HepG2 (cell line): ENCODE results near the gene TOP2A. TPM values are rescaled to one million over a fixed set of nuclear protein-coding genes. Genes with fewer than 3 reads are reported as not detected.

Source experiments
- AKNA ChIP-seq: sonication (generic); formaldehyde crosslinking; IDR thresholded peaks from 2 replicates; pipeline ENCODE4 v1.4.0; 2020; ENCODE audit warnings: missing genetic modification reagents, borderline replicate concordance
- CENPT ChIP-seq: sonication (generic); formaldehyde crosslinking; IDR thresholded peaks from 2 replicates; pipeline ENCODE4 v1.8.0; 2022; ENCODE audit warnings: low read depth, mild to moderate bottlenecking, moderate library complexity, missing genetic modification reagents
- FOXC1 ChIP-seq: sonication (generic); formaldehyde crosslinking; IDR thresholded peaks from 2 replicates; pipeline ENCODE4 v1.8.0; 2022; ENCODE audit warnings: mild to moderate bottlenecking, missing genetic modification reagents, borderline replicate concordance
- HES4 ChIP-seq: sonication (generic); formaldehyde crosslinking; IDR thresholded peaks from 2 replicates; pipeline ENCODE4 v1.9.0; 2021; ENCODE audit warnings: mild to moderate bottlenecking, missing genetic modification reagents, borderline replicate concordance
- HNRNPUL1 ChIP-seq: fragments of 200-400 bp; formaldehyde crosslinking; IDR thresholded peaks from 2 replicates; pipeline ENCODE4 v1.6.1; 2017; ENCODE audit warnings: low read depth, mild to moderate bottlenecking, low read length, moderate library complexity
- IRF9 ChIP-seq: sonication (generic); formaldehyde crosslinking; IDR thresholded peaks from 2 replicates; pipeline ENCODE4 v1.8.0; 2022; ENCODE audit warnings: missing genetic modification reagents, mild to moderate bottlenecking, borderline replicate concordance
- KDM2A ChIP-seq: sonication (generic); formaldehyde crosslinking; IDR thresholded peaks from 2 replicates; pipeline ENCODE4 v1.4.0; 2020; ENCODE audit warnings: low read depth, missing genetic modification reagents, borderline replicate concordance
- KMT2B ChIP-seq: IDR thresholded peaks from 2 replicates; pipeline ENCODE4 v1.6.1; 2016; ENCODE audit warnings: missing genetic modification reagents, missing compliant biosample characterization
- MATR3 ChIP-seq: sonication (generic); formaldehyde crosslinking; IDR thresholded peaks from 2 replicates; pipeline ENCODE4 v1.4.0; 2020; ENCODE audit warnings: missing genetic modification reagents
- NCOA2 ChIP-seq: sonication (generic); formaldehyde crosslinking; IDR thresholded peaks from 2 replicates; pipeline ENCODE4 v1.8.0; 2022; ENCODE audit warnings: inconsistent platforms
- NR1H2 ChIP-seq: sonication (generic); formaldehyde crosslinking; IDR thresholded peaks from 2 replicates; pipeline ENCODE4 v1.8.1; 2022; ENCODE audit warnings: low read depth, missing genetic modification reagents, borderline replicate concordance
- SALL1 ChIP-seq: sonication (generic); formaldehyde crosslinking; IDR thresholded peaks from 2 replicates; pipeline ENCODE4 v1.8.0; 2022; ENCODE audit warnings: mild to moderate bottlenecking, missing genetic modification reagents
- YEATS2 ChIP-seq: sonication (generic); formaldehyde crosslinking; IDR thresholded peaks from 2 replicates; pipeline ENCODE4 v1.4.0; 2020; ENCODE audit warnings: missing genetic modification reagents, borderline replicate concordance
- ZNF3 ChIP-seq: IDR thresholded peaks from 2 replicates; pipeline ENCODE4 v1.7.0; 2017; ENCODE audit warnings: inconsistent platforms
- ZNF343 ChIP-seq: sonication (generic); formaldehyde crosslinking; IDR thresholded peaks from 2 replicates; pipeline ENCODE4 v1.4.0; 2020; ENCODE audit warnings: mild to moderate bottlenecking, missing genetic modification reagents
- ZNF678 ChIP-seq: sonication (generic); formaldehyde crosslinking; IDR thresholded peaks from 2 replicates; pipeline ENCODE4 v1.4.0; 2020; ENCODE audit warnings: mild to moderate bottlenecking, missing genetic modification reagents
- polyA plus RNA-seq, 8 experiments: library from polyadenylated mRNA; depleted of rRNA in 3 of 8; stranded (reverse) in 7 of 8; unstranded in 1 of 8; fragments of >200 nt; fragmentation: Illumina TruSeq in 4 of 8; extraction: Trizol in 4 of 8; gene quantifications; 2 replicates each; pipeline versions ENCODE4 v1.2.1 to v1.2.3, GENCODE V29; 2011 to 2016; ENCODE audit warnings: low read depth in 4 of 8, missing spikeins in 1 of 8, mixed read lengths in 1 of 8; ENCODE audit not compliant: insufficient read depth in 1 of 8
- total RNA-seq, 5 experiments: library from RNA; depleted of rRNA; stranded (reverse); fragments of >200 nt; fragmentation: Illumina TruSeq; extraction: Trizol; gene quantifications; 2 replicates each; pipeline ENCODE4 v1.2.3, GENCODE V29; 2016; ENCODE audit warnings: low read depth in 1 of 5
- TF ChIP-seq, protein P1 (sequence below): sonication (generic); formaldehyde crosslinking; IDR thresholded peaks from 2 replicates; pipeline ENCODE4 v1.5.1; 2020; ENCODE audit warnings: mild to moderate bottlenecking, missing genetic modification reagents, borderline replicate concordance
- TF ChIP-seq, protein P2 (sequence below): IDR thresholded peaks from 2 replicates; pipeline ENCODE4 v1.6.1; 2016; ENCODE audit warnings: missing genetic modification reagents, missing compliant biosample characterization

The TOP2A gene
- total and polyA plus RNA-seq, 2 of the 13 experiments (the other 11 are each of a cell fraction or from before 2014, with no cell fraction given): 108 to 327 TPM

DNA sequence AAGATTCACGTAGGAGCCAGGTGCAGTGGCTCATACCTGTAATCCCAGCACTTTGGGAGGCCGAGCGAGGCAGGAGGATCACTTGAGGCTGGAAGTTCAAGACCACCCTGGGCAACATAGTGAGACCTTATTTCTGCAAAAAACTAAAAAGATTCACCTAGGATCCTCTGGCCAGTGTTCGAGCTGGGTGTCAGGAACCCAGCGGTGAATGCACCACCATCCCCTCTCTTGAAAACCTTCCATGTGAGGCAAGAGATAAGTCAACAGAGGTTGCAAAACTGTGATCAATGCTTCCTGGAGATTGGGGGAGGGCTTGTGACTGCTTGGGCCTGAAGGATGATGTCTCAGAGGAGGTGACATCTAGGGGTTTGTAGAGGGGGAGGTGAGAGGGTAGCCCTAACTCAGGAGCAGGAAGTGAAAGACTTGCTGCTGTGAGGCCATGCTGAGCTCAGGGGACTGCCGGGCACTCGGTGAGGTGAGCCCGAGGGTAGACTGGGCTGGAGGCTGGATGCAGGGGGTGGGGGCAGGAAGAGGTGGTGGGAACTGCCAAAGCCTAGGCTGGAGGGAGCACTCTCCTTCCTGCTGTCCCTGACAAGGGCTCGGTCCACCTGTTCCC, 64.8 kb downstream of the TOP2A start (continued):
- TF ChIP-seq, protein P1, sequence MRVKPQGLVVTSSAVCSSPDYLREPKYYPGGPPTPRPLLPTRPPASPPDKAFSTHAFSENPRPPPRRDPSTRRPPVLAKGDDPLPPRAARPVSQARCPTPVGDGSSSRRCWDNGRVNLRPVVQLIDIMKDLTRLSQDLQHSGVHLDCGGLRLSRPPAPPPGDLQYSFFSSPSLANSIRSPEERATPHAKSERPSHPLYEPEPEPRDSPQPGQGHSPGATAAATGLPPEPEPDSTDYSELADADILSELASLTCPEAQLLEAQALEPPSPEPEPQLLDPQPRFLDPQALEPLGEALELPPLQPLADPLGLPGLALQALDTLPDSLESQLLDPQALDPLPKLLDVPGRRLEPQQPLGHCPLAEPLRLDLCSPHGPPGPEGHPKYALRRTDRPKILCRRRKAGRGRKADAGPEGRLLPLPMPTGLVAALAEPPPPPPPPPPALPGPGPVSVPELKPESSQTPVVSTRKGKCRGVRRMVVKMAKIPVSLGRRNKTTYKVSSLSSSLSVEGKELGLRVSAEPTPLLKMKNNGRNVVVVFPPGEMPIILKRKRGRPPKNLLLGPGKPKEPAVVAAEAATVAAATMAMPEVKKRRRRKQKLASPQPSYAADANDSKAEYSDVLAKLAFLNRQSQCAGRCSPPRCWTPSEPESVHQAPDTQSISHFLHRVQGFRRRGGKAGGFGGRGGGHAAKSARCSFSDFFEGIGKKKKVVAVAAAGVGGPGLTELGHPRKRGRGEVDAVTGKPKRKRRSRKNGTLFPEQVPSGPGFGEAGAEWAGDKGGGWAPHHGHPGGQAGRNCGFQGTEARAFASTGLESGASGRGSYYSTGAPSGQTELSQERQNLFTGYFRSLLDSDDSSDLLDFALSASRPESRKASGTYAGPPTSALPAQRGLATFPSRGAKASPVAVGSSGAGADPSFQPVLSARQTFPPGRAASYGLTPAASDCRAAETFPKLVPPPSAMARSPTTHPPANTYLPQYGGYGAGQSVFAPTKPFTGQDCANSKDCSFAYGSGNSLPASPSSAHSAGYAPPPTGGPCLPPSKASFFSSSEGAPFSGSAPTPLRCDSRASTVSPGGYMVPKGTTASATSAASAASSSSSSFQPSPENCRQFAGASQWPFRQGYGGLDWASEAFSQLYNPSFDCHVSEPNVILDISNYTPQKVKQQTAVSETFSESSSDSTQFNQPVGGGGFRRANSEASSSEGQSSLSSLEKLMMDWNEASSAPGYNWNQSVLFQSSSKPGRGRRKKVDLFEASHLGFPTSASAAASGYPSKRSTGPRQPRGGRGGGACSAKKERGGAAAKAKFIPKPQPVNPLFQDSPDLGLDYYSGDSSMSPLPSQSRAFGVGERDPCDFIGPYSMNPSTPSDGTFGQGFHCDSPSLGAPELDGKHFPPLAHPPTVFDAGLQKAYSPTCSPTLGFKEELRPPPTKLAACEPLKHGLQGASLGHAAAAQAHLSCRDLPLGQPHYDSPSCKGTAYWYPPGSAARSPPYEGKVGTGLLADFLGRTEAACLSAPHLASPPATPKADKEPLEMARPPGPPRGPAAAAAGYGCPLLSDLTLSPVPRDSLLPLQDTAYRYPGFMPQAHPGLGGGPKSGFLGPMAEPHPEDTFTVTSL (CRISPR knock-in tag): no peak
- peak; percentile 65 for TF ChIP-seq FOXC1
- no peak for TF ChIP-seq ZNF3 (CRISPR knock-in tag)
- TF ChIP-seq MATR3 (CRISPR knock-in tag): no peak
- peak; percentile 78; the same call in 1 of the 2 replicates for TF ChIP-seq IRF9 (CRISPR knock-in tag)
- peak; percentile 79; the same call in 1 of the 2 replicates for TF ChIP-seq YEATS2 (CRISPR knock-in tag)
- no peak for TF ChIP-seq NR1H2 (CRISPR knock-in tag)
- TF ChIP-seq ZNF343: no peak
- TF ChIP-seq KDM2A: no peak
- peak; percentile 91 for TF ChIP-seq NCOA2 (CRISPR knock-in tag)
- peak; percentile 95 for TF ChIP-seq SALL1
- TF ChIP-seq, protein P2, sequence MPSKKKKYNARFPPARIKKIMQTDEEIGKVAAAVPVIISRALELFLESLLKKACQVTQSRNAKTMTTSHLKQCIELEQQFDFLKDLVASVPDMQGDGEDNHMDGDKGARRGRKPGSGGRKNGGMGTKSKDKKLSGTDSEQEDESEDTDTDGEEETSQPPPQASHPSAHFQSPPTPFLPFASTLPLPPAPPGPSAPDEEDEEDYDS (CRISPR knock-in tag): peak; percentile 35; the same call in 1 of the 2 replicates
- TF ChIP-seq HES4 (CRISPR knock-in tag): no peak
- no peak for TF ChIP-seq HNRNPUL1
- TF ChIP-seq AKNA (CRISPR knock-in tag): no peak
- no peak for TF ChIP-seq KMT2B (CRISPR knock-in tag)
- TF ChIP-seq ZNF678: no peak
- no peak for TF ChIP-seq CENPT (CRISPR knock-in tag)
